NCI-H446 (cell line): Measurements from ENCODE around the gene CXCL13.
"Not testable (repeated sequence)": the region's sequence is repeated elsewhere in the genome, so short reads cannot be mapped to it uniquely, and the experiment has no call there.

Experiments used
- DNase-seq, 2 experiments: peaks; one replicate each; lab custom pipeline; 2025; lab: John Stamatoyannopoulos, UW

The CXCL13 gene, protein sequence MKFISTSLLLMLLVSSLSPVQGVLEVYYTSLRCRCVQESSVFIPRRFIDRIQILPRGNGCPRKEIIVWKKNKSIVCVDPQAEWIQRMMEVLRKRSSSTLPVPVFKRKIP

DNA sequence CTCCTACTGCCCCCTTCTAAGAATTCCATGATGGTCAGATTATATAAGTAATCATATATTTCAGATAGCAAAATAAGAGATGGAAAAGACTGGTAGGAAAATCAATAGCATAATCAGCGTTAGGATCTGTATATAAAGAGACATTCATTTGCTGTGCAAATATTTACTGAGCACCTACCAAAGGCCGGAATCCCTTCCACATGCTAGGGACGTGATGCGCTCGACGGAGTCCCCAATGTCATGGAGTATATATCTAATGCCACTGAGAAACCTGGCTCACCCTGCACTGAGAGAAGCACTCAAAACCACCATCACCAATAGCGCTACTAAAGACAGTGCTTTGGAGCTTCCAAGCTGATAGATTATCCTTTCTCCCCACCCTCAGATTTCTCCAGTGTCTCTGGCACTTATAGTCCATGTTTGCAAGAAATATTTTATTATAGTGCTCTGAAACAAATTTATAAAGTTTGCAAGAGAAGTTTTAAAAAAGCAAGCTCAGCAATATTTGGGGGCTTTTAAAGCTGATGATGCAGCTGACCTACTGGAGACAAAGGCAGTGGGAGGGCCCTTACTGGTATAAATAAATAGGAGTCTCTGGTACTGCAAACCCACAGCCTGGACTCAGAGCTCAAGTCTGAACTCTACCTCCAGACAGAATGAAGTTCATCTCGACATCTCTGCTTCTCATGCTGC lies at the start of gene CXCL13:
TSS of gene CXCL13 (plus strand) at position 611 of the 693 bp plus-strand sequence. CDS start at position 657, 46 bp downstream.
- DNase-seq, result no peak

GRCh38 chr4:77560170-77560569 lies 45.5 kb upstream of the CXCL13 start:
- no peak for DNase-seq

DNA sequence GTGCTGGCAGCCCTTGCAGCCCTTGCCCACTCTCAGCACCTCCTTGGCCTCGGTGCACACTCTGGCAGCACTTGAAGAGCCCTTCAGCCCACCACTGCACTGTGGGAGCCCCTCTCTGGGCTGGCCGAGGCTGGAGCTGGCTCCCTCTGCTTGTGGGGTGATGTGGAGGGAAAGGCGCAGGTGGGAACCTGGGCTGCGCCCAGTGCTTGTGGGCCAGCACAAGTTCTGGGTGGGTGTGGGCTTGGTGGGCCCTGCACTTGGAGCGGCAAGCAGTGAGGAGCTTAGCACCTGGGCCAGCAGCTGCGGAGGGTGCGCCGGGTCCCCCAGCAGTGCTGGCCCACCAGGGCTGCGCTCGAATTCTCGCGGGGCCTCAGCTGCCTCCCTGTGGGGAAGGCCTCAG lies 43.9 kb upstream of the CXCL13 start:
- not testable (repeated sequence) for DNase-seq

- no peak for DNase-seq
These were observed 41.4 kb upstream of the CXCL13 start for GRCh38 chr4:77564231-77564630.

DNA sequence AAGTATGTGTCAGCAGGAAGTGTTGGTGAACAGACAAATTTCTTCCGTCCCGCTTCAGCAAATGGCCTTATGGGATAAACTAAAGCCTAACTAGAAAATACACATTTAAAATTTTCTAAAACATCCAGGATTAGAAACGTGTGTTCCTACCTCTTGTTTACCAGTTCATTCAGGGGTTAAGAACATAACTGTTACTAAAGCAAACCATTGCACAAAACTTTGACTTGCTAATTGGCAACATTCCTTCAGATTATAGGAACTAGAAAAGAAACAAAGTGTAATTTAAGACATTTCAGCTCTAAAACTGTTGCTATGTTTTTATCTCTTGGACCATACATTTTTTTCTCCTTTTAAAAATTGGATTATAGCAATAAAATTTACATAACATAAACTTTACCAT lies 39.5 kb upstream of the CXCL13 start:
- no peak for DNase-seq

- DNase-seq, result no peak
These were observed 38.1 kb upstream of the CXCL13 start for GRCh38 chr4:77567549-77567948.

GRCh38 chr4:77570508-77571214 lies 35.0 kb upstream of the CXCL13 start:
- DNase-seq, result not testable (repeated sequence)

GRCh38 chr4:77576351-77576750 lies 29.3 kb upstream of the CXCL13 start:
- no peak for DNase-seq

GRCh38 chr4:77578145-77578544 lies 27.5 kb upstream of the CXCL13 start:
- DNase-seq, result no peak

GRCh38 chr4:77579406-77580076 lies 26.1 kb upstream of the CXCL13 start:
- DNase-seq, result no peak

GRCh38 chr4:77581724-77582123 lies 23.9 kb upstream of the CXCL13 start:
- DNase-seq, result no peak

- no peak for DNase-seq
These were observed 23.5 kb upstream of the CXCL13 start for GRCh38 chr4:77582156-77582555.

DNA sequence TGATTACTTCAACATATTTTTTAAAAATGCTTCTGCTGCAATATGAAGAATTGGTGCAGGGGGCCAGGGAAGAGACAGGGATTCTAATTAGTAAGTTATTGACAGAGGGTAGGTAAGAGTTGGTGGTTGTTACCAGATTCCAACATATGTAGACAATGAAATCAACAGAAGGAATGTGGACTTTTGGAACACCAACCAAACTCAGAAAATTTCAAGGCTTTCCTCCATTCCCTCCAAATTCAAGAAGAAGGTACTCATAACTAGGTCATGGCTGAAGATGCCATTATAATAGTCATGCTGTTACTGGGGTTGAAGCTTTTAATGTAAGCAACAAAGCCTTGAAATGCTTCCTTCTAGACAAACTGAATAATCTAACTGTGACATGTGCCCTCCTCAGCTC lies 22.9 kb upstream of the CXCL13 start:
- DNase-seq, result no peak

GRCh38 chr4:77586951-77587383 lies 18.7 kb upstream of the CXCL13 start:
- no peak for DNase-seq

DNA sequence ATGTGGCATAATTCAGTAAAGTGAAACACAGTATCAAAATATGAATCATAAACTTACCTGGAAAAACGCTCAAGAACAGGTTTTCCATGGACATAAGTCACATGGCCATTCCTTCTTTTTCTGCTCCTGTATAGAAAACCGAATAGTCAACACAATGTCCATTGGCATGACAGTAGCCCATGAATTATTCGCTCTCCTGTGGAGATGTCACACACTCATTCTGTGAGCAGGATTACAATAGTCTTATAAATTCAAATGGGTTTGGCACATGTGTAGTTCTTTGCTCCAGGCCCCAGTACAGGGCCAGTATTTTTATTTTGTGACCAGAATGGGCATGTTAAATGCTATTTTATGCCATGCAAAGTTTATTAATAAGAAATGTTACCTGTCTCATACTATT lies 15.1 kb upstream of the CXCL13 start:
- DNase-seq, result no peak

DNA sequence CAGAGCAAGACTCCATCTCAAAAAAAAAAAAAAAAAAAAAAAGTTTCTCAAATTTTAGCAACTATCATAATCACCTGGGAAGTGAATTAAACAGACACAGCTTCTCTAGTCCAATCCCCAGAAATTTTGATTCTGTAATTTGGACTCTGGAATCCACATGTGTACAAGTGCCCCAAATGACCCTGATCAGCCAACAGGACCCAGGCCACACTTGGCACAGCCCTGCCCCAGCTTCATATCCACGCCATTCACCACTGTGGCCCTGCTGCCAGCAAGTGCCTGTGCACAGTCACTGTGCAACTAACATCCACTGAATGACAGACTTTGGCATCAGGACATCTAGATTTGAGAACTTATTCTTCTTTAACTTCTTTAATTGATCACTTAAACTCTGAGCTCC lies 14.1 kb upstream of the CXCL13 start:
- DNase-seq, result no peak

DNA sequence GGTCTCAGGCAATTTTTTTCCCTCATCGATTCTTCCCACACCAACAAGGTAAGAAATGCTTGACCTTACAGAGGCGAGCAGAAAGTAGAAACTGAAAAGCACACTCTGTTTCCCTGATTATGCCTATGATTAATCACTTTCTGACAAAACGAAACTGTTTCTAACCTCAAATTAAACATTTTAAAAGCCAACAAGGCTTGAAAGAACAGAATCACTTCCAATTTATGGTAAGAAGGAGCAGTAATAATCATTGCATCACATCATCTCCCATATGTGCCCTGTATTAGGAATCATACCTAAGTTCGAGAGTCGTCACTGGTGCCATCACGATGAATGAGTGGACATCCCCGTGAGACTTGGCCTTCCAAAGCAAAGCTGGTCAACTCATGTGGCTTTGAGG lies 12.5 kb upstream of the CXCL13 start:
- DNase-seq, result no peak

DNA sequence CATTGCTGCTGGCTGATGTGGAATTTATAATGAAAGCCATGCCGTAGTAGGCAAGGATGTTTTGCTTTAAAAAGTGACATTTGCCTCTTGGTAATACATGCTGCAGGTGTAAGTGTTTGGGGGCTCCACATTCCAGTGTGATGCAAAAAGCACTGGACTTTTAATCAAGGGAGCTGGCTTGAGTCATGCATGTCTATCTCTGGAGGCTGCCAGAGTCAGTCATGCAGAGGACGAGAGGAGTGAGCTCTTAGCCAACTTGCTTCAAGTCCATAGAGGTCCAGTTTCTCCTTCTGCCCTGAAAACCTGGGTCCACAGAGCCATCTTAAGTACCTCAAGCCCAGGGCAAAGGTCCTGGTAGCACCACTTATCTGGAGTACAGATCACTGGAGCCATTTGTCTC lies 11.6 kb upstream of the CXCL13 start:
- no peak for DNase-seq

GRCh38 chr4:77595364-77595973 lies 10.2 kb upstream of the CXCL13 start:
- DNase-seq, result no peak

GRCh38 chr4:77599378-77599777 lies 6.2 kb upstream of the CXCL13 start:
- peak in 1 of 2 experiments; percentile 31 for DNase-seq

DNA sequence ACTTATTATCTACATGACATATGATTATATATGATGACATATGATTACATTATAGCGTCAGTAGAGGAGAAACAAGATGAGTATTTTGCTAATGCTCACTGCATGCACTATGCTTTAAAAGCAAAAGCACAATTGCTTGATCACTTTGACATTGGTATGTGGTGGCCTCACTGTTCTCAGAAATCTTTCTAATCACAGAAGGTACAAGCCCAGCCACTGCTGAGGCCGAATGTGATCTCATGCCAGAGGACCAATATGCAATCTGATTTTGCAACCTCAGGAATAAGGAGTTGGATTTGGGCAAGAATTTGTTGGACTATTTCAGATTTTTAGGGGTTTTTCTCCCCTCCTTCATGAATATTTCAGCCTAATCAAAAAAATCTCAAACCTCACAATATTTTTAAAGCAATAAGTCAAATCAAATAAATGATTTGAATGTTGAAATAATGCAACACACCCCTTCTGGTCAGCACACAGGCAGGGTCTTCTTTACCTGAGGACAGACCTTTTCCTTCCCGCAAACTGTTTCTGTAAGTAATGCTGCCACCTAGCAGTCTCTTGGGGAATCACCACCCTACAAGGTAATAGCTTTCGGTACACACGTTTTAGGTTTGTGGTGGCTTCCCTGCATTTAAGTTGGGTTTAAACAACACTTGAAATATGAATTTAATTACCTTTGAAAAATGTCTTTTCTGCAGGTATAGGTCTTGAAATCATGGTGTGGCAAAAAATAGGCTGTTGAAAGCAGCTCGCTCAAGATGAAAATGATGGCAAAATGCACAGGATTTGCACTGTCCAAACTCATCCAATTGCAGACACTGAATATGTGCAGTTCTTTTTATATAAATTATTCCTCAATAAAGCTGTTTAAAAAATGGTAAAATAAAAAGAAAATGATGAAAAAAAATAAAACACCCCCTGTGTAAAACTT lies 4.8 kb upstream of the CXCL13 start:
- DNase-seq, result peak in 1 of 2 experiments; percentile 16
